Measurements from ENCODE around the gene CAPN14. TPM values are rescaled to one million over a fixed set of nuclear protein-coding genes. Genes with fewer than 3 reads are reported as not detected.

Gene CAPN14
- total and polyA plus RNA-seq, 2 experiments from 2014 or later: 0.06 to 0.33 TPM

GRCh38 chr2:31163011-31163539, 54.2 kb downstream of the CAPN14 start:
- no peak overlapping the region for H2AFZ ChIP-seq

GRCh38 chr2:31161637-31162036, 55.7 kb downstream of the CAPN14 start:
- 82% methylated on average over 6 of the region's 6 CpGs for WGBS (ENCODE audit: low lambda C conversion rate, missing lambda C conversion rate)
- no peak overlapping the region for H3K4me3 ChIP-seq

More at GRCh38 chr2:31163011-31163539, 54.2 kb downstream of the CAPN14 start:
- TF ChIP-seq EZH2 (IDR thresholded peaks at IDR 0.05; ENCODE audit: borderline replicate concordance): no peak
- TF ChIP-seq EZH2phosphoT487 (IDR thresholded peaks at IDR 0.05; ENCODE audit: low read depth, severe bottlenecking, unreplicated experiment): no peak
- no peak for TF ChIP-seq CTCF (IDR thresholded peaks at IDR 0.05; ENCODE audit: poor library complexity)
- Histone ChIP-seq H3K36me3 (replicated peaks; ENCODE audit: insufficient read depth, low read depth) (no peaks in the 10 kb centered on the region), H4K20me1 (ENCODE audit: insufficient read depth, poor library complexity, severe bottlenecking) (no peaks in the 10 kb centered on the region), H3K79me2 (no peaks in the 10 kb centered on the region), H3K9me2 (replicated peaks; ENCODE audit: insufficient read depth) (no peaks in the 10 kb centered on the region), H3K4me3 (no peak overlapping the region), H3K4me2 (no peak overlapping the region), H3K27ac (no peak overlapping the region), H3K27me3 (peaks cover 17% of the 10 kb centered on the region), H3K4me1 (ENCODE audit: insufficient read depth) (no peaks in the 10 kb centered on the region), H3K9me3 (ENCODE audit: low read depth) (no peaks in the 10 kb centered on the region)
- 40% methylated on average over 6 of the region's 6 CpGs for WGBS (ENCODE audit: low lambda C conversion rate, missing lambda C conversion rate)
- no peak for DNase-seq (ENCODE audit: low spot score)

GRCh38 chr2:31151501-31151900, 65.8 kb downstream of the CAPN14 start:
- Histone ChIP-seq H3K27ac (no peak overlapping the region), H3K9me2 (replicated peaks; ENCODE audit: insufficient read depth) (no peaks in the 10 kb centered on the region), H3K4me3 (no peak overlapping the region), H3K27me3 (peaks cover 20% of the 10 kb centered on the region), H4K20me1 (ENCODE audit: insufficient read depth, poor library complexity, severe bottlenecking) (no peaks in the 10 kb centered on the region), H2AFZ (no peak overlapping the region), H3K4me2 (no peak overlapping the region), H3K36me3 (replicated peaks; ENCODE audit: insufficient read depth, low read depth) (no peaks in the 10 kb centered on the region), H3K4me1 (ENCODE audit: insufficient read depth) (no peaks in the 10 kb centered on the region), H3K9me3 (ENCODE audit: low read depth) (no peaks in the 10 kb centered on the region), H3K79me2 (no peaks in the 10 kb centered on the region)
- TF ChIP-seq EZH2phosphoT487 (IDR thresholded peaks at IDR 0.05; ENCODE audit: low read depth, severe bottlenecking, unreplicated experiment): no peak
- no peak for TF ChIP-seq EZH2 (IDR thresholded peaks at IDR 0.05; ENCODE audit: borderline replicate concordance)
- no peak for TF ChIP-seq CTCF (IDR thresholded peaks at IDR 0.05; ENCODE audit: poor library complexity)
- WGBS (ENCODE audit: low lambda C conversion rate, missing lambda C conversion rate): 71% methylated on average over 6 of the region's 6 CpGs
- peak; percentile 23 for DNase-seq (ENCODE audit: low spot score)

More at GRCh38 chr2:31161637-31162036, 55.7 kb downstream of the CAPN14 start:
- H3K27ac ChIP-seq: no peak overlapping the region
- peaks cover 17% of the 10 kb centered on the region for H3K27me3 ChIP-seq
- no peaks in the 10 kb centered on the region for H3K4me1 ChIP-seq (ENCODE audit: insufficient read depth)
- no peaks in the 10 kb centered on the region for H3K9me3 ChIP-seq (ENCODE audit: low read depth)
- no peak for DNase-seq (ENCODE audit: low spot score)
- no peaks in the 10 kb centered on the region for H3K79me2 ChIP-seq
- H3K36me3 ChIP-seq (replicated peaks; ENCODE audit: insufficient read depth, low read depth): no peaks in the 10 kb centered on the region
- TF ChIP-seq EZH2phosphoT487 (IDR thresholded peaks at IDR 0.05; ENCODE audit: low read depth, severe bottlenecking, unreplicated experiment): no peak
- no peak for TF ChIP-seq EZH2 (IDR thresholded peaks at IDR 0.05; ENCODE audit: borderline replicate concordance)
- TF ChIP-seq CTCF (IDR thresholded peaks at IDR 0.05; ENCODE audit: poor library complexity): no peak
- no peaks in the 10 kb centered on the region for H3K9me2 ChIP-seq (replicated peaks; ENCODE audit: insufficient read depth)
- H4K20me1 ChIP-seq (ENCODE audit: insufficient read depth, poor library complexity, severe bottlenecking): no peaks in the 10 kb centered on the region
- no peak overlapping the region for H3K4me2 ChIP-seq
- H2AFZ ChIP-seq: no peak overlapping the region
